NCI-H146 treated with DMSO at 0.1 percent for 48 hours (cell line): ENCODE results near the gene CDH4.

Experiments
- DNase-seq: peaks from one replicate; lab custom pipeline; 2025; ENCODE audit not compliant: unreplicated experiment; lab: John Stamatoyannopoulos, UW

The CDH4 gene

GRCh38 chr20:61806314-61806713 is 554.3 kb downstream of the CDH4 start:
- no peak for DNase-seq

GRCh38 chr20:61806995-61807394 is 554.9 kb downstream of the CDH4 start:
- DNase-seq, result no peak

- DNase-seq, result no peak
Observed at GRCh38 chr20:61807471-61808160, 555.6 kb downstream of the CDH4 start.

- no peak for DNase-seq
Observed at GRCh38 chr20:61808447-61808846, 556.4 kb downstream of the CDH4 start.

- DNase-seq, result no peak
Observed at GRCh38 chr20:61809006-61809770, 557.1 kb downstream of the CDH4 start.

GRCh38 chr20:61810066-61810737 is 558.1 kb downstream of the CDH4 start:
- no peak for DNase-seq

- DNase-seq, result no peak
Observed at GRCh38 chr20:61810738-61811135, 558.7 kb downstream of the CDH4 start.

GRCh38 chr20:61811166-61811565 is 559.1 kb downstream of the CDH4 start:
- DNase-seq, result no peak

GRCh38 chr20:61812121-61812844 is 560.2 kb downstream of the CDH4 start:
- DNase-seq, result no peak

- no peak for DNase-seq
Observed at GRCh38 chr20:61812845-61813485, 560.9 kb downstream of the CDH4 start.

- no peak for DNase-seq
Observed at GRCh38 chr20:61813791-61814190, 561.7 kb downstream of the CDH4 start.

GRCh38 chr20:61814244-61814643 is 562.2 kb downstream of the CDH4 start:
- DNase-seq, result no peak

- no peak for DNase-seq
Observed at GRCh38 chr20:61814726-61815125, 562.7 kb downstream of the CDH4 start.

GRCh38 chr20:61815176-61815575 is 563.1 kb downstream of the CDH4 start:
- DNase-seq, result no peak

GRCh38 chr20:61815678-61816077 is 563.6 kb downstream of the CDH4 start:
- no peak for DNase-seq

- DNase-seq, result no peak
Observed at GRCh38 chr20:61816606-61817460, 564.8 kb downstream of the CDH4 start.

- no peak for DNase-seq
Observed at GRCh38 chr20:61817575-61817974, 565.5 kb downstream of the CDH4 start.

- DNase-seq, result no peak
Observed at GRCh38 chr20:61818746-61819573, 566.9 kb downstream of the CDH4 start.

GRCh38 chr20:61819574-61819846 is 567.4 kb downstream of the CDH4 start:
- no peak for DNase-seq
